GM21367 (cell line): Measurements from ENCODE around the gene CNOT8.
"Not testable (repeated sequence)": the region's sequence is repeated elsewhere in the genome, so short reads cannot be mapped to it uniquely, and the experiment has no call there.

ENCODE experiments used
- ATAC-seq: cut with Tn5 transposase; IDR thresholded peaks from one replicate; pipeline ENCODE4 v1.9.1; 2021; ENCODE audit not compliant: unreplicated experiment

Gene CNOT8

DNA sequence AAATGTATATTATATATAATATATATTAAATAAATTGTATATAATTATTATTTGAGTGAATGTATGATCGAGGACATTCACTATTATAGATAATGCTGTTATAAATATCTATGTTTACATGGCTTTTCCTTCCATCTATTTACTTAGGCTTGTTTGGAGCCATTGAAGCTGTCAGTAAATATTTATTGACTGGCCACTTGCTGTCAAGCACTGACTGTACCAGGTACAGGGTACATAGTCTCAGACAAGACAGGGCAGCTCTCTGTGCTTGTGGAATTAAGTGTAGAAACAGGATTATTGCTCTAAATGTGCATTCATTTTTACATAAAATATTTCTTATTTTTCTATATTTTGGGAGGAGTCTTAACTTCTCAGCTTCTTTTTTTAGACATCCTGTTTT, 24.4 kb upstream of the CNOT8 start:
- no peak for ATAC-seq

DNA sequence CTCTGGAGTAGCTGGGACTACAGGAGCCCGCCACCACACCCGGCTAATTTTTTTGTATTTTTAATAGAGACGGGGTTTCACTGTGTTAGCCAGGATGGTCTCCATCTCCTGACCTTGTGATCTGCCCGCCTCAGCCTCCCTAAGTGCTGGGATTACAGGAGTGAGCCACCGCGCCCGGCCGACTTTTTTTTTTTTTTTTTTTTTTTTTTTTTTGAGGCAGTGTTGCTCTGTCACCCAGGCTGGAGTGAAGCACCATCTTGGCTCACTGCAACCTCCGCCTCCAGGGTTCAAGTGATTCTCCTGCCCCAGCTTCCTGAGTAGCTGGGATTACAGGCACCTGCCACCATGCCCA, 22.8 kb upstream of the CNOT8 start:
- not testable (repeated sequence) for ATAC-seq

DNA sequence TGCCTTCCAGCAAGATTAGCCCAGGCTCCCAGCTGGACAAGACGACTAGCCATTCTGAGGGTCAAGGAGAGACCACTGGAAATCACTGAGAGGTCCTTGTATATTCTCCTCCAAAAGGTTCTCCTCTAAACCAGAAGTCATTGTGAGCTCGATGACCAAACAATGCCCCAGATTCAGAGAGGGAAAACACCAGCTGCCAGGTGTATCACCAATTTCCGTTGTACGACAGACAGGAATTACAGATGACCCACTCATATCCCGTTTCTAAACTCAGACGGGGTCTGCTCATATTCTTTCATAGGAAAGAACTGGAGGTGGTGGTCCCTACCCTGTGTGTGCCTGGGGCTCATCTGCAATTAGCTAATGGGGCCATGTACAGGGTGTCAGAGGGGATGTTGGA, 22.2 kb upstream of the CNOT8 start:
- no peak for ATAC-seq

DNA sequence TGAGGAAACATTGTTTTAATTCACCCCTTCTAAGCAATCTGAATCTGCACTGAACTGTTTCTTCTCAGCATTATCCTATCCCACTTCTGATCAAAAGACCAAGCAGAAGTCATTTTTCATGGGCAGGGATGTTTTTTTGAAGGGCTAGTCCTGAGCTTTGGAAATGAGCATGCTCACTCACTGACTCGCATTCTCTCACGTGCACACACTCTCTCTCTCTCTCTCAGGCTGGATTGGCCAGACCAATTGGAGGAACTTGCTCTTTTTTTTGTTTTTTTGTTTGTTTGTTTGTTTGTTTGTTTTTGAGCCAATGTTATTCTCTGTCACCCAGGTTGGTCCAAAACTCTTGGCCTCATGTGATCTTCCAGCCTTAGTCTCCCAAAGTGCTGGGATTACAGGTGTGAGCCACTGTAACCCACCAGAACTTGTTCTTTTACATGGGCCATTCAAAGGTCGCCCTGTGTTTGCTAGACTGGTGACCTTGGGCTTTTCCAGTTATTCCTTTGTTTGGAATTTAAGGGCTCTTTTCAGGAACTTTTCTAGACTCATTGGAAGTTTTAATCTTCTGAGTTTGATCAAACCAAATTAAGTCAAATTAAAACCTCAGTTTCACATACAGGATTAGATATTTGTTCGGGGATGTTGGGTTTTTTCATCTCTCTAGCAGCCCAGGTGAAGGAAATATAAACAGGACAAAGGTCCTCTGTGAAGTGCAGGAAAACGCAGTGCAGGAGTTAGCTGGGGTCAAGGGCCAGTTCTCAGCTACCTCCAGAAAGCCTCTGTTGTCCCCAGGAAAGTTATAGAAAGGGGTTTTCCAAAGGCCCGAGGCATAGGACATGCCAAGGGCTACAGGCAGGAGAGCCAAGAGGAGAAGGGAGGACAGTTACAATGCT, 21.2 kb upstream of the CNOT8 start:
- ATAC-seq = no peak

DNA sequence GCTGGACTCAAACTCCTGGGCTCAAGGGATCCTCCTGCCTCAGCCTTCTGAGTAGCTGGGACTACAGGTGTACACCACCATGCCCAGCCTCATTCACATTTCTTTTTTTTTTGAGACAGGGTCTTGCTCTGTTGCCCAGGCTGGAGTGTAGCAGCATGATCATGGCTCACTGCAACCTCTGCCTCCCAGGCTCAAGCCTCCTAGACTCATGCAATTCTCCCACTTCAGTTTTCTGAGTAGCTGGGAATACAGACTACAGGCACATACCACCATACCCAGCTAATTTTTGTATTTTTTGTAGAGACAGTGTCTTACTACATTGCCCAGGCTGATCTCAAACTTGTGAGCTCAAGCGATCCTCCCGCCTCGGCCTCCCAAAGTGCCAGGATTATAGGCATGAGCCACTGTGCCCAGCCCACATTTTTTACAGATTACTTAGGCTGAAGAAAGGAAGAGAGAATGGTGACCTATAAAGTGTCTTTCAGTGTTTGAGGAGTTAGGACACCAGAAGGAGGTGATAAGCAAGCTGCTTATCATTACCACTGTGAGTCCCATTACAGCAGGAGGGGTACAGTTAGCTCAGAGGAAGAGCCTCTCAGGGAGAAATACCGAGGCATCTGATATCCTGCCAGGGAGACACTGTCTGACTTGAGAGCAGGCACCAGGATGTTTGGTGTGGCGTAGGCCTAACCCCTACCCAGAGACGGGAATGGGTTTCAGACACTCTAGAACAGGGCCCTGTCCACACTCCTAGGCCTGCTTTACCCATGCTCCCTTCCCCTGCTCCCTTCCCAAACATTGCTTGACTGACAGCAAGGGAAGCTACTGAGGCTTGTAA, 17.8 kb upstream of the CNOT8 start:
- no peak for ATAC-seq

DNA sequence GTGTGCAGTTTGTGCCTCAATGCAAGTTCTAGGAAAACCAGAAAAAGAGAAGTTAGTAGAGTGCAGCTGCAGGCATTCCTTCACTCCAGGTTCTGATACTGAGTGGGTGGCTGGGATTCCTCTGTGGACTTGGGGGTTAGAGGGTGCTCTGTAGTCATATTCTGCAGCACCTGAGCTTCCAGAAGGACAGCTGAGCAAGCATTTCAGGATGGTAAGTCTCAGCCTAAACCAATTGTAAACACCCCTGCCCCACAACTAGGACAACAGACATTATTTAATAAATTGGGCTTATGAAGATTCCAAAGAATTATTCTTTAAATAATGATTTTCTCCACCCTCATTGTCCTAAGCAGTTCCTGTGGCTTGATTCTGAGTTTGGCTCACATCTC, 17.2 kb upstream of the CNOT8 start:
- ATAC-seq = no peak

DNA sequence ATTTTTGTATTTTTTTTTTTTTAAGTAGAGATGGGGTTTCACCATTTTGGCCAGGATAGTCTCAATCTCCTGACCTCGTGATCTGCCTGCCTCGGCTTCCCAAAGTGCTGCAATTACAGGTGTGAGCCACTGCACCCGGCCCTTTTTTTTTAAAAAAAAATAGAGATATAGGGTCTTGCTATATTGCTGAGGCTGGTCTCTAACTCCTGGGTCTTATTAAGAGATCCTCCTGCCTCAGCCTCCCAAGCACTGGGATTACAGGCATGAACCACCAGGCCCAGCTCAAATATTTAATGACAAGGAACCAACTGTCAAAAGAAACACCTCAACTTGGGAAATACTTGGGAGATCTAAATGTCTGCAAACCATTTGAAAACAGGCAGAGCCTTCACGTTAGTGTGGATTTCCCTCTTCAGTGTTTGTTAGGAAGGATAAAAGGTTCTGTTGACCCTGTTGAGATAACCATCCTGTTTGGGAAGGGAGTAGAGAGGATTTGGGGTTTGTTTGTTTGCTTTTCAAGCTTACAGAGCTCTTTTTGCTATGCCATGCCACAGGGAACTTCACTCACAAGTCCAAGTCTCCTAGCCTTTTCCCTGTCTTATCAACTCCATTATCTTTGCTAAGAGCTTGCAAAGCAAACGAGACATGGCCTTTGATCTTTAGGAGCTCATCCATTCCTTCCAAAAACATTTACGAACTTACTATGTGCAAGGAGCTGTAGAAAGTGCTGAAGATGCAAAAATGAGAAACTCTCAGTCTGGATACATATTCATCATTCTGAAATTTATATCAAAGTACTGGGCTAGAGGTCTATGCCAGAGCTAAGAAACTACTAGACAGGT, 15.5 kb upstream of the CNOT8 start:
- no peak for ATAC-seq

DNA sequence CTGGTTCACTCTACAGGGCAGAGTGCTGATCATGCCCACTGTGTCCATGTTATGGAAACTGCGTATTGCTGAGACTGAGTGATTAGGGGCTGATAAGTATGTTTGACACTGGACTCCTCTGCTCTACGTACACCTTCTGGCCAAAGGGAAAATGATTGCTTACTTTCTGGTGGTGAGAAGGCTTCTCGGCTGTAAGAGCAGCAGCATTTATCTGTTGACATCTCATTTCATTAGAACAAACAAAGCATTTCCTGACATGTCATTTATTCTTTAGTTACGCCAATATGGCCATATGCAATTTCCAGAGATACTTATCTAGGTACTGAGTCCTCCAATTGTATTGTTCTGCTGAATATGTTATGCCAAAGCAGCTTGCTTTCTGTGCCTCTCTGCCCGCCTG, 13.6 kb upstream of the CNOT8 start:
- ATAC-seq = no peak

DNA sequence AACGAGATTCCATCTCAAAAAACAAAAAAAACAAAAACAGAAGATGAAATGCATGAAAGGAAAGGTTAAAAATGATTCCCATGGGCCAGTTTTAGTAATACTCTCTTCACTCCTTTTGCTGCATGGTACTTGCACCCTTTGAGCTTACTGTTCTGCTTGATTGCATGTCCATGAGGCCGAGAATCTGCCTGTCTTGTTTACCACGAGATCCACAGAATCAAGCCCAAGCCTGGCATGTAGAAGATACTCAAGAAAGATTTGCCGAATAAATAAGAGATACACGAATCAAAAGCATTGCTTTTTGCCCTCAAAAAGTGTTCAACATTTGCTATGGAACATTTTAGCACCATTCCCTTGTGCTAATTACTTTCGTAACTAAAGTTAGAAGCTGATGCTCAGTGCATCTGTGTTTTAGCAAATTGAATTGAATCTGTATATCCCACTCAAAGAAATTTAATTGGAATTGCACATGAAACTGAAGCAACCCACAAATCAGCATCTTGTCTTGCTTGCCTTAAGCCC, 9.1 kb upstream of the CNOT8 start:
- ATAC-seq = no peak

DNA sequence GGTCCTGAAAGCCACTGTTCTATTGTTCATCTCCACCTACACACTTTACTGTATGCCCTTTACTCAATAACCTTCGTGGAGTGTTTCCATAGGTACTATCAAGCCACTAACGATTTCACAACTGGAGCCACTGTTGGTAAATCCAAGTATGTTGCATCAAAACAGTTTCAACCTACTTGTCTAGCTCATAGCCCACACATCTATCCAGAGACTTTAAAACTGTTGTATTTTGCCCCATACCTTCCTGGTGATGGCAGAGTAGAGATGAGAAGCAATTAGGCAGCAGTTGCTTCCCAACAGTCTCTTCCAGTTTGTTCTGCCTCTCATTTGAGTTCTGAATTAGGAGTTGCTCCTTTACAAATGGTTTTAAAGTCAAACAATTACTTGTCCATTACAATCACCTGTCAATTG, 8.6 kb upstream of the CNOT8 start:
- ATAC-seq = no peak

DNA sequence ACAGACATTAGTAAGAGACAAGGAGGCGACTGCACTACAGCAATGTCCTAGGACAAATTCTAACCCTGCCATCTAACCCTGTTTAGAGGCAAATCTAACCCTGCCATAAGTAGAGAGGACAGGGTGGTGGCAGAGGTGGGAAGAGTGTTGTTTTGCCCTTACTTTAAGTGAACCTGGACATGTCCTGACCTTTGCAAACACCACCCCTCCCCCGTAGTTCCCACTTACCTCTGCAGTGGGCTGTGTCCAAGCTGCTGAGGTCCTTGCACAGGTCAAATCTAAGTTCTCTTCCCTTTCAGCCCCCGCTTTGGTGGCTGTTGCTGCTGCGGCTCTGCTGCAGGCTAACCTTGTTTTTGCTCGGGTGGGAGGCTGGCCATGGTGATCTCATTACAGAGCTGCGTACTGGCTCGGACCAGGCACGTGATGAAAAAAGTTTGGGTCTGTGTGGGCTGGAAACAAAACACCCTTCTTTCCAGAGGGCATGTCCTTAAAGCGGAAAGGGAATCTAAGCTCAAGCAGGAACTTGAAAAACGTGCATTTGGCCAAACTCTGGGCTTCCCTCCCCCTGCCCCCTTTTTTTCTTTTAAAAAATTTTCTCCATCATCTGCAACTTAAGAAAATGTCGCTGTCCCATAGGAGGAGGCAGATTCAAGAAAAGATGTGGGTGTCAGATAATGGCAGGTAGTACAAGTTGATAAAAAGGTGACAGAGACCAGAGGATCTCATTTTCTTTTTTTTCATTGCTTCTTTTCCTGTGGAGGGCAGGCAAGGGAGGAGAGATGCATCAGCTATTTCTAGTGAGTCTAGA, 8.0 kb upstream of the CNOT8 start, which contains the start of gene FAXDC2:
Gene FAXDC2 (minus strand): TSS at position 349 of the 808 bp plus-strand sequence. CDS start 12,425 bp downstream, outside the sequence.
- ATAC-seq = no peak

DNA sequence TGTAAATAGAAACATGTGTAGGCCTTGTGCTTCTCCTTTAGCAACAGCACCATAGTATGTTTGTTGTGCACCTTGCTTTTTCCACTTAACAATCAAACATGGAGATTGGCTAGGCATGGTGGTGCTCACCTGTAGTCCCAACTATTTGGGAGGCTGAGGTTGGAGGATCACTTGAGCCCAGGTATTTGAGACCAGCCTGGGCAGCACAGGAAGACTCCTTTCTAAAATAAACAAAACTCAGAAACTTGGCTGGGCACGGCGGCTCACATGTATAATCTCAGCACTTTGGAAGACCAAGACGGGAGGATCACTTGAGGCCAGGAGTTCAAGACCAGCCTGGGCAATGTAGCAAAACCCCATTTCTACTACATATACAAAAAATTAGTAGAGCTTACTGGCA, 7.1 kb upstream of the CNOT8 start:
- no peak for ATAC-seq

DNA sequence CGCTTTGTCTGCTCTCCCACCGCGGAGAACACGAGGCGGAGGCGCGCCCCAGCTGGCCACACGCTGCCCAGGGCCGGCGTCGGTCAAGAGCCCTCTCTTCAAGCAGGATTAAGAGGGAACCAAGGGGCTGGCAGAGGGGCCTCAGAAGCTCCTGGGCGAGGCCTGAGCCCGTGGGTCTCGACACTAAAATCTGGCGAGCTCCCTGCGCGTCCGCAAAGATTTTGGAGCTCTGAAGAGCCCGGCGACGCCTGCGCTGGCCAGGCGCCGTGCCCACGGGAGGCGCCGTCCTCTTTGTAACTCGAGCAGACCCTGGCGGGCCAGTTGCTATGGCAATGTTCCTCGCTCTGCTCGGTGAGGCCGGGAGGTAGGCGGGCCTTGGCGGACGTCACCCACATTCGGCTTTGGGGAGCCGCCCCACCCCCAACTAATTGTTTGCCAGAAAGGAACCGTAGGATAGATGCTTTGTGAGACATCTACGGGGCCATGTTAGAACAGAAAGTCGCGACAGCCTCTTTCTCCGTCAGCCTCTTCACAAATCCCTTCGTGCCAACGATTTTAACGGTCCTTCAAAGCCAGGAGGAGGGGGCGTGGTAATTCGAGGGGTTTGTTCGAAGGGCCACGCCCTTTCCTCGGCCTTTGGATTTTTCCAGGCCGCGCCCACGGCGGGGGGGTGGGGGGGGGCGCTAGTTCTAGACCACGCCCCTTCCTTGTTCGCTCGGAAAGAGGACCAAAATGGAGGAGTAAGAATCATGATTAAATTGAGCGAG, 714 bp upstream of the CNOT8 start:
- peak; percentile 52 for ATAC-seq

DNA sequence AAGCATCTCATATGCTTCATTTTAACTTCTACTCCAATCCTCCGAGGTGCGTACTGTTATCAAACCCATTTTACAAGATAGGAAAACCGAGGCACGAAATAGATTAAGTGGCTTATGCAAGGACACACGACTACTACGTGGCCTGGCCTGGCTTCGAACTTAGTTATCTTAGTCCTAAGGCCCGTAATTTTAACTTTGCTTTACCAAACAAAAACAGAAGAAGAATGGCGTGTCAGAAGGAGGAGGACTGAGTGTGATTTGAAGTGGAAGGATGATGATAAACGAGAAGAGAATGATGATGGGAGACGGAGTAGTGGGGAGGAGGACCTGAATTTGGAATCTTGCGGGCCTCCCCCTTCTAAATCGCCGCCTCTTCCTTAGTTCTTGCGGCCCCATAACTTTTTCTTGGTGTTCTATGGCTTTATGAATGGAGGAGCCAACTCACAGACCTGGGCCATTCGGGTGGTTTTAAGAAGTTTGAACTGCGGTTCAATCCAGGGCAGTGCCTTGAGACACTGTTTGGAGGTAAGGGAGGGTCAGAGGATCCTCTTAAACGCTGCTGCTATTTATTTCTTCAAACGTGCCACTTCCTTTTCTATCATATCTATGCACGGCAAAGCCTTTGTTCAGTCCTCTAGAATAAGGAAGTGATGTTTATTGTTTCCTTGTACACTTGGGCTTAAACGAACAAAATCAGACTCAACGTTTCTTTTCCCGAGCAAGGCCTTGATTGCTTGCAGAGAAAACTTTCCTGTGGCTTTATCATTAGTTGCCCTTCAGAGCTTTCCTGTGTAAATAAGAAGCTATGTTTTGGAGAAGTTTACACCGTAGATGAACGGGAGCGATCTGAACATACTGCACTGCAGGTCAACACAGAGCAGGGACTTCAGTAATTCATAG, 795 bp downstream of the CNOT8 start:
- ATAC-seq = no peak

DNA sequence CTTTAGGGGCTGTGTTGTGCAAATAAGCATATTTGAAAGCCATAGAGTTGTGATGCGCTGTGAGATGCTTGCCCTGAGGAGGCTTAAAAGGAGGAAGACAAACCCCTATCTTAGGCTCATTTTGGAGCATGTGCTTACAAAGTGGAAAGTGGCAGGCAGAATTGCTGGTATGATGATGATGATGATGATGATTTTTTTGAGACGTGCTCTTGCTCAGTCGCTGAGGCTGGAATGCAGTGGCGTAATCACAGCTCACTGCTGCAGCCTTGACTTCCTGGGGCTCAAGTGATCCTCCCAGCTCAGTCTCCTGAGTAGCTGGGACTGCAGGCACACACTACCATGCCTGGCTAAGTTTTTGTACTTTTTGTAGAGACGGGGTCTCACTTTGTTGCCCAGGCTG, 1.7 kb downstream of the CNOT8 start:
- ATAC-seq = no peak

DNA sequence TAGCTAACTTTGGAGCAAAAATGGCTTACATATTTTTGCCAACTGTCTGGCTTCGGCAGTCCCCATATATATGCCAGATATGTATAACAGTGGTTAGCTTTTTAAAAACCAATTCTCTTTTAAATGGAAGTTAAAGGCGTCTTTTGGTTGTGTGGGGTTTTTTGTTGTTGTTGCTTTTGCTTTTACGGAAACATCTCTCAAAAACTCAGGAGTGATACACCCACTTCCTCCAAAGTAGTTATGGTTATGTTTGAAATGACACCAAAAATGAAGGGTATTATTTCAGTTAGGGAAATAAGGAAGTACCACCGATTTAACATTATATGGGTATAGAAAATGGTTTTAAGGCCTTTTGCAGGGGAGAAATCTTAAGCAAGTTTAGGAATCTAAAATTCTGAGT, 2.3 kb downstream of the CNOT8 start:
- ATAC-seq = no peak

DNA sequence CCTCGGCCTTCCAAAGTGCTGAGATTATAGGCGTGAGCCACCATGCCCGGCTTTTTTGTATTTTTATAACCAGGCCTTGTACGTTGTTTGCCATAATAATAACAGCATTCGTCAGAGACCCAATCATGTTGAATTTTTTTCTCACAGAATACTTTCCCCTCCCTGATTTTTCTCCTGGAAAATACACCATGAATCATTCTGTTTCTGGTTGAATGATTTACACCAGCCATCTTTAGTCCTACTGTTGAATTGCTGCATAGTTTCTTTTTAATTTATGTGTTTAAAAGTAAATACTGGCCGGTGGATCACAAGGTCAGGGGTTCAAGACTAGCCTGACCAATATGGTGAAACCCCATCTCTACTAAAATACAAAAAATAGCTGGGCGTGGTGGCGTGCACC, 3.5 kb downstream of the CNOT8 start:
- ATAC-seq = no peak

DNA sequence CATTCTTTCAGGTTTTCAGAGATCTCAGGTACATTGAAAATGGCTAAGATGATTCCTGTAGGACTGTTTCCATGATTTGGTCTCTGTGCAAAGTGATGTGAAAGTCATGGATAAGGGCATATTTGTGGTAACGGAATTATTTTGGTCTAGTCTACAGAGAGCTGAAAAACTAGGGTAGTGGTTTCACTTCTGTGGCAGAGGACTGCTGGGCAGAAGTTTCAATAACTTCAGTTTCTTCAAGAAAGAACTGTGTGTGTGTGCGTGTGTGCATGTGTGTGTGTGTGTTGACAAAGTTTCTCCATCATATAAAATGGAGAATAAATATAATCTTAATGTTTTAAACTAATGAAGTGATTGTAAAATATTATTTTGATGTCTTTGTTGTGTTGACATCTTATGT, 4.3 kb downstream of the CNOT8 start:
- ATAC-seq = no peak
